HG03039 (cell line): ENCODE data around the gene RCE1.

ENCODE experiments used
- ATAC-seq: cut with Tn5 transposase; IDR thresholded peaks from one replicate; pipeline ENCODE4 v1.9.1; 2021; ENCODE audit warnings: mild to moderate bottlenecking, moderate library complexity; ENCODE audit not compliant: unreplicated experiment

RCE1 gene

GRCh38 chr11:66884443-66884842, 41.2 kb downstream of the RCE1 start:
- ATAC-seq = no peak

- no peak for ATAC-seq
Measured at GRCh38 chr11:66885469-66885868, 42.2 kb downstream of the RCE1 start.

- no peak for ATAC-seq
Measured at GRCh38 chr11:66885950-66886440, 42.8 kb downstream of the RCE1 start.

- ATAC-seq = no peak
Measured at GRCh38 chr11:66886671-66887221, 43.5 kb downstream of the RCE1 start.

- ATAC-seq = no peak
Measured at GRCh38 chr11:66887526-66887925, 44.3 kb downstream of the RCE1 start.

GRCh38 chr11:66888282-66888681, 45.0 kb downstream of the RCE1 start:
- no peak for ATAC-seq

- ATAC-seq = no peak
Measured at GRCh38 chr11:66889960-66890359, 46.7 kb downstream of the RCE1 start.

- ATAC-seq = peak; percentile 83
Measured at GRCh38 chr11:66891851-66892660, 48.8 kb downstream of the RCE1 start.

GRCh38 chr11:66892911-66893310, 49.7 kb downstream of the RCE1 start:
- ATAC-seq = no peak

GRCh38 chr11:66894141-66894540, 50.9 kb downstream of the RCE1 start:
- no peak for ATAC-seq
